HepG2 (cell line): ENCODE data around the gene KCNMA1. TPM values are rescaled to one million over a fixed set of nuclear protein-coding genes. Genes with fewer than 3 reads are reported as not detected.
A peak's percentile ranks its signal among the peaks of the same experiment; 100 is the strongest.

Experiments used
- ATAC-seq: fragments of 200-7000 bp; cut with Tn5 transposase; 3 replicates; pipeline ENCODE4 v1.9.1; 2020; ENCODE audit warnings: mild to moderate bottlenecking, moderate library complexity
- BruUV-seq: library from RNA; stranded (reverse); fragments of 400-500 nt; replicated peaks from 2 replicates; lab custom pipeline; 2021; lab: Mats Ljungman, UMichigan
- CTCF ChIA-PET: fragments of 300-600 bp; formaldehyde crosslinking; extraction: SDS; loops from one replicate; lab custom pipeline; 2021; ENCODE audit warnings: low total read pairs, inconsistent platforms, low intra/inter-chr PET ratio; lab: Yijun Ruan, JAX
- POLR2A ChIA-PET: fragments of 350-600 bp; sonication (Branson Sonifier 250); formaldehyde crosslinking; loops from one replicate; lab custom pipeline; 2020; ENCODE audit warnings: antibody characterized with exemption, inconsistent platforms; lab: Yijun Ruan, JAX
- DNase-seq: peaks from one replicate; pipeline ENCODE4 v3.0.0-alpha.2; 2015; ENCODE audit warnings: low spot score
- FAIRE-seq: peaks from 3 replicates; lab custom pipeline; 2011; peaks lifted over from hg19 to GRCh38; lab: Jason Lieb, UNC
- H2AFZ ChIP-seq: one replicate; pipeline ENCODE4 v1.6.1; 2011; ENCODE audit warnings: low read length, inconsistent platforms
- H3K27ac ChIP-seq: fragments of 300-600 bp; 3 replicates; pipeline ENCODE4 v1.8.0; 2011; ENCODE audit warnings: mixed run types, mild to moderate bottlenecking, mixed read lengths, low read length, inconsistent platforms; ENCODE audit not compliant: insufficient read depth; ENCODE audit errors: extremely low read length
- H3K27me3 ChIP-seq, 2 experiments: fragments of 200-600 bp in 1 of 2; 2 replicates in 1 of 2; 3 replicates in 1 of 2; pipeline versions ENCODE4 v1.6.0 to v1.8.0; 2011; ENCODE audit warnings: low read length in 2 of 2, mild to moderate bottlenecking in 2 of 2, moderate library complexity in 2 of 2, inconsistent platforms in 1 of 2; ENCODE audit not compliant: insufficient read depth in 2 of 2, control insufficient read depth in 1 of 2
- H3K36me3 ChIP-seq, 2 experiments: fragments of 200-600 bp in 1 of 2; replicated peaks in 1 of 2; 2 replicates in 1 of 2; 3 replicates in 1 of 2; pipeline versions ENCODE4 v1.5.1 to v1.8.0; 2011; ENCODE audit warnings: low read length in 2 of 2, inconsistent platforms in 1 of 2; ENCODE audit not compliant: insufficient read depth in 2 of 2, control insufficient read depth in 1 of 2
- H3K4me1 ChIP-seq: 2 replicates; pipeline ENCODE4 v1.5.1; 2012; ENCODE audit warnings: low read length, inconsistent platforms; ENCODE audit not compliant: insufficient read depth
- H3K4me2 ChIP-seq: 2 replicates; pipeline ENCODE4 v1.6.0; 2011; ENCODE audit warnings: low read depth, low read length, inconsistent platforms
- H3K4me3 ChIP-seq, 3 experiments: fragments of 200-600 bp in 1 of 3; sonication (generic), shearing (Covaris generic) in 1 of 3; replicated peaks in 1 of 3; 2 replicates each; pipeline ENCODE4 v1.5.1; 2011 to 2016; ENCODE audit warnings: low read length in 3 of 3, inconsistent platforms in 2 of 3, low read depth in 2 of 3, mild to moderate bottlenecking in 2 of 3, control low read depth in 1 of 3, mixed read lengths in 1 of 3; ENCODE audit not compliant: insufficient read depth in 1 of 3
- H3K79me2 ChIP-seq: one replicate; pipeline ENCODE4 v1.6.1; 2011; ENCODE audit warnings: low read length, inconsistent platforms; ENCODE audit not compliant: insufficient read depth
- H3K9ac ChIP-seq: 2 replicates; pipeline ENCODE4 v1.6.0; 2011; ENCODE audit warnings: mild to moderate bottlenecking, low read depth, low read length, inconsistent platforms; ENCODE audit not compliant: insufficient read depth
- H3K9me3 ChIP-seq: 2 replicates; pipeline ENCODE4 v1.5.1; 2012; ENCODE audit warnings: mild to moderate bottlenecking, low read length
- H4K20me1 ChIP-seq: 2 replicates; pipeline ENCODE4 v1.6.0; 2011; ENCODE audit warnings: inconsistent platforms, mild to moderate bottlenecking, low read length, moderate library complexity; ENCODE audit not compliant: insufficient read depth
- ATF7 ChIP-seq, 2 experiments: fragments of 450-650 bp in 1 of 2; sonication (generic) in 1 of 2; formaldehyde crosslinking in 1 of 2; IDR thresholded peaks; 2 replicates each; pipeline versions ENCODE4 v1.4.0 to v1.6.1; 2016 to 2020; ENCODE audit warnings: antibody characterized with exemption in 1 of 2, mild to moderate bottlenecking in 1 of 2, missing genetic modification reagents in 1 of 2
- CEBPB ChIP-seq: IDR thresholded peaks from 2 replicates; pipeline ENCODE4 v1.6.1; 2011; ENCODE audit warnings: low read depth, low read length, improper control_type of control experiment, borderline replicate concordance
- CEBPG ChIP-seq: IDR thresholded peaks from 2 replicates; pipeline ENCODE4 v1.6.1; 2016
- DPF2 ChIP-seq: sonication (generic); formaldehyde crosslinking; IDR thresholded peaks from 2 replicates; pipeline ENCODE4 v1.4.0; 2020; ENCODE audit warnings: mild to moderate bottlenecking, low read depth, missing genetic modification reagents, borderline replicate concordance
- ELF3 ChIP-seq: IDR thresholded peaks from 2 replicates; pipeline ENCODE4 v1.6.1; 2016; ENCODE audit warnings: missing genetic modification reagents, missing compliant biosample characterization
- ISL2 ChIP-seq: sonication (generic); formaldehyde crosslinking; IDR thresholded peaks from 2 replicates; pipeline ENCODE4 v1.5.0; 2020; ENCODE audit warnings: missing genetic modification reagents
- KDM1A ChIP-seq: IDR thresholded peaks from 2 replicates; pipeline ENCODE4 v1.6.1; 2016; ENCODE audit warnings: missing compliant biosample characterization
- KLF12 ChIP-seq: sonication (generic); formaldehyde crosslinking; IDR thresholded peaks from 2 replicates; pipeline ENCODE4 v1.4.0; 2020; ENCODE audit warnings: missing genetic modification reagents, borderline replicate concordance
- PHB2 ChIP-seq: fragments of 450-650 bp; IDR thresholded peaks from 2 replicates; pipeline ENCODE4 v1.6.1; 2018; ENCODE audit not compliant: partially characterized antibody
- RAD51 ChIP-seq: fragments of 450-650 bp; IDR thresholded peaks from 2 replicates; pipeline ENCODE4 v1.6.1; 2016; ENCODE audit warnings: borderline replicate concordance
- ZBTB38 ChIP-seq: sonication (generic); formaldehyde crosslinking; IDR thresholded peaks from 2 replicates; pipeline ENCODE4 v1.5.1; 2020; ENCODE audit warnings: mild to moderate bottlenecking, missing genetic modification reagents
- ZKSCAN1 ChIP-seq: fragments of 150-350 bp; IDR thresholded peaks from 2 replicates; pipeline ENCODE4 v1.6.1; 2014; ENCODE audit warnings: low read length
- ZMYM4 ChIP-seq: sonication (generic); formaldehyde crosslinking; IDR thresholded peaks from 2 replicates; pipeline ENCODE4 v1.8.1; 2023; ENCODE audit warnings: mild to moderate bottlenecking, missing genetic modification reagents
- ZNF124 ChIP-seq: sonication (generic); formaldehyde crosslinking; IDR thresholded peaks from 2 replicates; pipeline ENCODE4 v1.4.0; 2020; ENCODE audit warnings: missing genetic modification reagents
- ZNF484 ChIP-seq: sonication (generic); formaldehyde crosslinking; IDR thresholded peaks from 2 replicates; pipeline ENCODE4 v1.5.1; 2020; ENCODE audit warnings: mild to moderate bottlenecking, low read depth, missing genetic modification reagents, borderline replicate concordance
- WGBS: methylation state at CpG from one replicate; pipeline ENCODE4 v1.1.6; 2017; ENCODE audit warnings: low lambda C conversion rate; 5-methylcytosine and 5-hydroxymethylcytosine counted together
- in situ Hi-C: cut with HindIII; loops from 2 replicates; pipeline ENCODE4 v1.10.0; 2017; ENCODE audit warnings: low pct_unique_long_range_greater_than_20kb; ENCODE audit not compliant: extremely low pct_ligation_motif_present
- intact Hi-C: fragments of 100-400 bp; cut with micrococcal nuclease; formaldehyde crosslinking; loops from one replicate; pipeline ENCODE4 v1.10.0; 2022; ENCODE audit not compliant: unreplicated experiment
- polyA plus RNA-seq, 8 experiments: library from polyadenylated mRNA; depleted of rRNA in 3 of 8; stranded (reverse) in 7 of 8; unstranded in 1 of 8; fragments of >200 nt; fragmentation: Illumina TruSeq in 4 of 8; extraction: Trizol in 4 of 8; gene quantifications; 2 replicates each; pipeline versions ENCODE4 v1.2.1 to v1.2.3, GENCODE V29; 2011 to 2016; ENCODE audit warnings: low read depth in 4 of 8, missing spikeins in 1 of 8, mixed read lengths in 1 of 8; ENCODE audit not compliant: insufficient read depth in 1 of 8
- total RNA-seq, 5 experiments: library from RNA; depleted of rRNA; stranded (reverse); fragments of >200 nt; fragmentation: Illumina TruSeq; extraction: Trizol; gene quantifications; 2 replicates each; pipeline ENCODE4 v1.2.3, GENCODE V29; 2016; ENCODE audit warnings: low read depth in 1 of 5
- TF ChIP-seq, protein P1 (sequence below): IDR thresholded peaks from 2 replicates; pipeline ENCODE4 v1.6.1; 2018; ENCODE audit warnings: missing genetic modification reagents, mild to moderate bottlenecking, missing compliant biosample characterization
- TF ChIP-seq, protein P2 (sequence below): fragments of 450-650 bp; IDR thresholded peaks from 2 replicates; pipeline ENCODE4 v1.6.1; 2017
- TF ChIP-seq, protein P3 (sequence below): sonication (generic); formaldehyde crosslinking; IDR thresholded peaks from 2 replicates; pipeline ENCODE4 v1.4.0; 2020; ENCODE audit warnings: missing genetic modification reagents

KCNMA1 gene
- total and polyA plus RNA-seq, 2 of the 13 experiments (the other 11 are each of a cell fraction or from before 2014, with no cell fraction given), result 0.02 TPM; not detected in 1

DNA sequence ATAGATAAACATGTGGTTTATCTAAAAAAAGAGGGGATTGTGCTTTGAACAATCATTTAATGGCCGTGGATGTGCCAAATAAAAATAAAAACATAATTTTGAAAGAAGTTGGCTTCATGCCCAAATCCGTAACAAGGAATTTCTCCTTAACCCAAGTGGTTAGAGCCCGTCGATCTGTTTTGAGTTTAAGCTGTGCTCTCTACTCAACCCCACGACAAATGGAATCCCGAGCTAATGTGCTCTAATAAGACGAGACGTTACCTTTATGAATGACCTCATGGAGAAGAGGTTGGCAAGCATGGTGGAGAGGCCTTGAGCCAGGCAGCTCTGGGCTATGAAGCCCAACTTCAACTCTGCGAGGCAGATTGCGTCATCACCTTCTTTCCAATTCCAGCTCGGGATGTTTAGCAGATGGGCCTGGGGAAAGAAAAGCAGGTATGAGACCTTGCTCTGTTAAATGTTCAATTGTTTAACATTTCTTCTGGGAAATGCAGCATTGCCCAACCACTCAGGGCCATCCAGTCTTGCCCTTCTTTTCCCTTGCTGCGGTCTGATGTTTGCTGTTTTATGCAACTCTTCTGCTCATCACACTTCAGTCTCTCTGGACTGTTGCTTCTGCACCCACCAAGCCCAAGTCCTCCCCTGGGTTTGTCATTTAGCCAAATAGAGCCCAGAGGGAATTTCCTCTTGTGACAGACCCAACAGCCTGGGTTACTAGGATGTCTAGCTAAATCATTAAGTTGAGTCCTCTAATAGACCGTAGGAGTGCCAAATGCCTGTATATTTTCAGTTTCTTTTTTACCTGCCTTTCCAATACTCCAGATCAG lies 564.6 kb downstream of the KCNMA1 start:
- no peak overlapping the region for H2AFZ ChIP-seq

More for the DNA sequence above, 564.6 kb downstream of the KCNMA1 start:
- 47% methylated on average over 13 of the region's 13 CpGs for WGBS
- Histone ChIP-seq H3K4me3 (no peak overlapping the region), H4K20me1 (no peaks in the 10 kb centered on the region), H3K27ac (no peak overlapping the region), H3K27me3 (peaks cover 0 to 17% of the 10 kb centered on the region in 2 experiments; a peak in 3 of 5 replicates), H3K9ac (no peak overlapping the region), H3K36me3 (no peaks in the 10 kb centered on the region), H3K9me3 (no peaks in the 10 kb centered on the region), H3K4me2 (no peak overlapping the region), H3K4me1 (no peaks in the 10 kb centered on the region), H3K79me2 (no peaks in the 10 kb centered on the region)
- no TSS peak for BruUV-seq
- in situ Hi-C loops (no loop called here), intact Hi-C loops (no loop called here)
- FAIRE-seq (no peak), ATAC-seq (no peak), DNase-seq (no peak)
- TF ChIP-seq, protein P1, sequence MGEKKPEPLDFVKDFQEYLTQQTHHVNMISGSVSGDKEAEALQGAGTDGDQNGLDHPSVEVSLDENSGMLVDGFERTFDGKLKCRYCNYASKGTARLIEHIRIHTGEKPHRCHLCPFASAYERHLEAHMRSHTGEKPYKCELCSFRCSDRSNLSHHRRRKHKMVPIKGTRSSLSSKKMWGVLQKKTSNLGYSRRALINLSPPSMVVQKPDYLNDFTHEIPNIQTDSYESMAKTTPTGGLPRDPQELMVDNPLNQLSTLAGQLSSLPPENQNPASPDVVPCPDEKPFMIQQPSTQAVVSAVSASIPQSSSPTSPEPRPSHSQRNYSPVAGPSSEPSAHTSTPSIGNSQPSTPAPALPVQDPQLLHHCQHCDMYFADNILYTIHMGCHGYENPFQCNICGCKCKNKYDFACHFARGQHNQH (CRISPR knock-in tag), result no peak
- TF ChIP-seq CEBPG (CRISPR knock-in tag) (peak; percentile 73), ZMYM4 (CRISPR knock-in tag) (no peak), ZNF484 (CRISPR knock-in tag) (no peak), ELF3 (CRISPR knock-in tag) (no peak), KDM1A (CRISPR knock-in tag) (no peak), ZNF124 (no peak), ZKSCAN1 (no peak), ISL2 (CRISPR knock-in tag) (no peak), ZBTB38 (CRISPR knock-in tag) (no peak), DPF2 (CRISPR knock-in tag) (no peak), PHB2 (no peak), KLF12 (CRISPR knock-in tag) (no peak), CEBPB (peak; percentile 86), ATF7 (IDR thresholded peaks at IDR 0.05) (peak; percentile 31; the same call in 1 of the 2 replicates), ATF7 (CRISPR knock-in tag; IDR thresholded peaks at IDR 0.05) (no peak), RAD51 (no peak)
- TF ChIP-seq, protein P2, sequence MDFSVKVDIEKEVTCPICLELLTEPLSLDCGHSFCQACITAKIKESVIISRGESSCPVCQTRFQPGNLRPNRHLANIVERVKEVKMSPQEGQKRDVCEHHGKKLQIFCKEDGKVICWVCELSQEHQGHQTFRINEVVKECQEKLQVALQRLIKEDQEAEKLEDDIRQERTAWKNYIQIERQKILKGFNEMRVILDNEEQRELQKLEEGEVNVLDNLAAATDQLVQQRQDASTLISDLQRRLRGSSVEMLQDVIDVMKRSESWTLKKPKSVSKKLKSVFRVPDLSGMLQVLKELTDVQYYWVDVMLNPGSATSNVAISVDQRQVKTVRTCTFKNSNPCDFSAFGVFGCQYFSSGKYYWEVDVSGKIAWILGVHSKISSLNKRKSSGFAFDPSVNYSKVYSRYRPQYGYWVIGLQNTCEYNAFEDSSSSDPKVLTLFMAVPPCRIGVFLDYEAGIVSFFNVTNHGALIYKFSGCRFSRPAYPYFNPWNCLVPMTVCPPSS, result no peak
- TF ChIP-seq, protein P3, sequence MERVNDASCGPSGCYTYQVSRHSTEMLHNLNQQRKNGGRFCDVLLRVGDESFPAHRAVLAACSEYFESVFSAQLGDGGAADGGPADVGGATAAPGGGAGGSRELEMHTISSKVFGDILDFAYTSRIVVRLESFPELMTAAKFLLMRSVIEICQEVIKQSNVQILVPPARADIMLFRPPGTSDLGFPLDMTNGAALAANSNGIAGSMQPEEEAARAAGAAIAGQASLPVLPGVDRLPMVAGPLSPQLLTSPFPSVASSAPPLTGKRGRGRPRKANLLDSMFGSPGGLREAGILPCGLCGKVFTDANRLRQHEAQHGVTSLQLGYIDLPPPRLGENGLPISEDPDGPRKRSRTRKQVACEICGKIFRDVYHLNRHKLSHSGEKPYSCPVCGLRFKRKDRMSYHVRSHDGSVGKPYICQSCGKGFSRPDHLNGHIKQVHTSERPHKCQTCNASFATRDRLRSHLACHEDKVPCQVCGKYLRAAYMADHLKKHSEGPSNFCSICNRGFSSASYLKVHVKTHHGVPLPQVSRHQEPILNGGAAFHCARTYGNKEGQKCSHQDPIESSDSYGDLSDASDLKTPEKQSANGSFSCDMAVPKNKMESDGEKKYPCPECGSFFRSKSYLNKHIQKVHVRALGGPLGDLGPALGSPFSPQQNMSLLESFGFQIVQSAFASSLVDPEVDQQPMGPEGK (CRISPR knock-in tag), result no peak
- ChIA-PET POLR2A (no interaction called here), CTCF (no interaction called here)
